GF-D8 (cell line): ENCODE measurements around the gene HERPUD2.
"Not testable (repeated sequence)": the region's sequence is repeated elsewhere in the genome, so short reads cannot be mapped to it uniquely, and the experiment has no call there.

ENCODE experiments used
- DNase-seq: peaks from one replicate; lab custom pipeline; 2025; lab: John Stamatoyannopoulos, UW

Gene HERPUD2

DNA sequence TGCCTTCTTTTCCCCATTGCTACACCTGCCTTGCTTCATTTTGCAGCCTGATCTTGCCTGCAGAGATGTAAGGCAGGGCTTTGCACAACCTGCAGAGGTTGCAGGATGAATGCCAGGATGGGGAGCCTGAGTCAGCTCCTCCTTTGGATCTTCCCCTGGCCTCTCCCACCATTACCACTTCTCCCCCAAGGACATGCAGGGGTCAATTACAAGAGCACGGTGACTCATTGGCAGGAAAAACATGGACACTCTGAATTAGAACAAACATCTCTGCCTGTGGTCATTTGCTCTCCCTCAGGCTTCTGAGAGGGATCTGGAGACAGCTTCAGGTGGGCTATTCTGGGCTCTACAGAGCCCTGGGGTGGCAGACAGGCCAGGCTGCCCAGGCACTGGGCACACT, 89.2 kb downstream of the HERPUD2 start:
- no peak for DNase-seq

DNA sequence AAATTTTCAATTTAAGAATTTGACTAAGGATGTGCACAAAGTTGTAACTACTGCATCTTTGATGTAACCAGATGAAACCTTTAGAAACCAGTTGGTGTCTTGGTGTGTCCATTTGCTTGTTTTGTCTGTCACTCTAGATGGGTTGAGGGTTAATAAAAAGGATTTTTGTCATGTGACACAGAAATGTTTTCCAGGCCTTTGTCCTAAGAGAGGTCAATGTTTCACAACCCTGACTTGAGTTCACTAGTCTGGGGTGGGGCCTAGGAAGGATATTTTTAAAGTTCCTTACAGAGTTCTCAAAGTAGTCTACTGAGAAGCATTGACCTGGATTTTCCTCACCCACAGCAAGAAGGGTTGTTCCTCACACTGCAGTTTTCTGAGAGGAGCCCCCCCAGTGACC, 90.3 kb downstream of the HERPUD2 start:
- no peak for DNase-seq

DNA sequence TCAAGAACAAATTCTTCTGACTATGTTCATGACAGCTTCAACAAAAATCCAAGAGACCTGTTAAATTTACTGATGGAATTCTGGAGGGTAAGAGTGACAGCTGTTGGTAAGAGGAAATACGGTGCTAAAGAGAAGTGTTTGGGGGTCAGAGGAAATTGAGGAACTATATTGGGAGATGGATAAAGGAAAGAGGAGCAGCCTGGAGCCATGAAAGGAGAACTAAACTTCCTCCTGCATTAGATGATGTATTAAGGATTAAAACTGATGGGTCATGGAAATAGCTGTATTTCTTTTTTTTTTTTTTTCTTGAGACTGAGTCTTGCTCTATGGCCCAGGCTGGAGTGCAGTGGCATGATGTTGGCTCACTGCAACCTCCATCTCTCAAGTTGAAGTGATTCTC, 95.3 kb downstream of the HERPUD2 start:
- no peak for DNase-seq

DNA sequence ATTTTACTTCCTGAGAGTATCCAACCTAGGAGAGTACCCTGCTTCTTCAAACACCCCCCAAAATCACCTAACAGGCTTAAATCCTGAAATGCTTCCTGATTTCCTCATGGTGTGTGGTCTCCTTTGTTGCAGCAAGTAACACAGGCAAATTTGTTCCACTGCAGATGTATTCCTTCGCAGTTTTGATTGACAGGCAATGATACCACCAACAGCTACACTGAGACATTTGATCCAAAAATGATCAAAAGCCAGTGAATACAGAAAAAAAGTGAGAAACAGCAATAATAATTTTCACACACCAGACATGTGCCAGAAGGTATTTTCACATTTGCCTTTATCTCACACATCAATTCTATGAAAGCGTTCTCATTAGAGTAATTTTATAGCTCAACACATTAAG, 95.9 kb downstream of the HERPUD2 start:
- DNase-seq, result no peak

GRCh38 chr7:35596061-35596460, 98.9 kb downstream of the HERPUD2 start:
- DNase-seq, result no peak

DNA sequence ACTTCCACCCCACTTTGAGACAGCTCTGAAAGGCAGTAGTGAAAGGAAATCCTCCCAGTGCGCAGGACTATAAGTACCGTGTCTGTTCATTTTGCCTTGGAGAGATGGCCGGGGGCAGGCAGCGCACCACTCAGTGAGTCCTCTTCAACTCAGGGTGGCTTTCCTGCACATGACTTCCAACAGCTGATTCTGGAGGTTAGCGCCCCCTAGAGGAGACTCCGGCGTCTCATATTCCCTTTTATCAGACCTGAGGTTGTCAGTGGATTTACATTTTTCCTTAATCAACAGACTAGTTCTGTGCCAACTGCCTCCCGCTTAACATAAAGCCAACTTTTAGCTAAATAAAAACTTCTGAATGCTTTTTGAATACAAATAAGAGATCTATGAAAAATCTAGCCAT, 101.0 kb downstream of the HERPUD2 start:
- no peak for DNase-seq

DNA sequence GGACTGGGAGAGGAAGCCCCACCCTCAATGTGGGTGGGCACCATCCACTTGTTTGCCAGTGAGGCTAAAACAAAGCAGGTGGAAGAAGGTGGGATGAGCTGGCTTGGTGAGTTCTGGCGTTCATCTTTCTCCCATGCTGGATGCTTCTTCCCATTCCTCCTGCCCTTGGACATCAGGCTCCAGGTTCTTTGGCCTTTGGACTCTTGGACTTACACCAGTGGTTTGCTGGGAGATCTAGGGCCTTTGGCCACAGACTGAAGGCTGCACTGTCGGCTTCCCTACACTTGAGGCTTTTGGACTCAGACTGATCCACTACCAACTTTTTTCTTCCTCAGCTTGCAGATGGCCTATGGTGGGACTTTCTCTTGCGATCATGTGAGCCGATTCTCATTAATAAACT, 106.3 kb downstream of the HERPUD2 start:
- no peak for DNase-seq

DNA sequence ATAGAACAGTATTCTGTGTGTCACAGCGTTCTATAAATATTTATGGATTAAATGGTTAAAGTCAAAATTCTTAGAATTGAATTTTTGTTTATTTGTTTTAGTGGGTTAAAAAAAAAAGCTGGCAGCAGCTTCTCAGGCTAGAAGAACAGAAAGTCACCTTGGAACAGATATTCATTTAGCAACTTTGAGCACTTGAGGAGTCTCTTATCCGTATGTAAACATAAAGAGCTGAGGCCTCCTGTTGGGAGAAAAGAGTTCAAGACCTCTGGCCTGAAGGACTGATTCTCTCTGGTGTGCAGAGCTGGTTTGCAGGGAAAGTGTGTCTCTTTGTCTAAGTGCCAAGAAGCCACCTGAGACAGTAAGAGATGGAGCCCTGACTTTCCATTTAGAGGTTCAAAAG, 109.9 kb downstream of the HERPUD2 start:
- no peak for DNase-seq

DNA sequence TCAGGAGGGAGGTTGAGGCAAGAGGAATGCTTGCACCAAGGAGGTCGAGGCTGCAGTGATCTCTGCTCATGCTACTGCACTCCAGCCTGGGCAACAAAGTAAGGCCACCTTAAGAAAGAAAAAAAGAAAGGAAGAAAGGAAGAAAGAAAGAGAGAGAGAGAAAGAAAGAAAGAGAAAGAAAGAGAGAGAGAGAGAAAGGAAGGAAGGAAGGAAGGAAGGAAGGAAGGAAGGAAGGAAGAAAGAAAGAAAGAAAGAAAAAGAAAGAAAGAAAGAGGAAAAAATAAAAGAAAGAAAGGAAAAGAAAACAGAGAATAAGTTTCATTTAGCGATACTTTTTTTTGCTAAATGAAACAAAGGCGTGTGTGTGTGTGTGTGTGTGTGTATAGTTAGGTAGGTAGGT, 110.4 kb downstream of the HERPUD2 start:
- DNase-seq, result not testable (repeated sequence)
